A673 (cell line): ENCODE measurements around the gene FCGR3A.

ENCODE experiments used
- CTCF ChIP-seq: fragments of 300-800, 200-600 bp; sonication (generic); conservative IDR thresholded peaks from 2 replicates; pipeline ENCODE4 v1.5.1; 2017; ENCODE audit warnings: low read depth, mild to moderate bottlenecking, antibody characterized with exemption, low read length, moderate library complexity, mixed read lengths
- EZH2 ChIP-seq: fragments of 200-600 bp; sonication (generic); IDR thresholded peaks from 2 replicates; pipeline ENCODE4 v1.6.1; 2017; ENCODE audit warnings: borderline replicate concordance, low read depth, mild to moderate bottlenecking, mixed read lengths, antibody characterized with exemption, low read length; ENCODE audit not compliant: poor library complexity, severe bottlenecking

DNA sequence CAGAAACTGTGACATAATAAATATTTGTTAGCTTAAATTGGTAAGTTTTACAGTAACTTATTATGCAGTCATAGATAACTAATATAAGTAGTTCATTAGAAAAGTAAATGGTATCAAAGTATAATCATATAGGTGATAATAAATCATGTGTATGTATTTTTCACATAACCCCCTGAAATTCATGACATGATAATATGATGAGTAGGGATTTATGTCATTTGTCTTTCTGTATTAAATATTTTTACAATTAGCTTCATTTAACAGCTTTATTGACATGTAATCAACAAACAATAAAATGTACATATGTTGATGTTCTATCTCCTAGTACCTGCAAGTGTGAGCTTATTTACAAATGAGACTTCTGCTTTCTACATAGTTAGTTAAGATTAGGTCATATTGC, 54.1 kb downstream of the FCGR3A start:
- no peak for TF ChIP-seq CTCF
- TF ChIP-seq EZH2 = no peak
